ENCODE data around the gene THSD7A. TPM values are rescaled to one million over a fixed set of nuclear protein-coding genes. Genes with fewer than 3 reads are reported as not detected.

THSD7A gene
- total and polyA plus RNA-seq, 9 of the 15 experiments (the other 6 are each of a cell fraction or from before 2014, with no cell fraction given): 0.01 to 0.02 TPM; not detected in 7

DNA sequence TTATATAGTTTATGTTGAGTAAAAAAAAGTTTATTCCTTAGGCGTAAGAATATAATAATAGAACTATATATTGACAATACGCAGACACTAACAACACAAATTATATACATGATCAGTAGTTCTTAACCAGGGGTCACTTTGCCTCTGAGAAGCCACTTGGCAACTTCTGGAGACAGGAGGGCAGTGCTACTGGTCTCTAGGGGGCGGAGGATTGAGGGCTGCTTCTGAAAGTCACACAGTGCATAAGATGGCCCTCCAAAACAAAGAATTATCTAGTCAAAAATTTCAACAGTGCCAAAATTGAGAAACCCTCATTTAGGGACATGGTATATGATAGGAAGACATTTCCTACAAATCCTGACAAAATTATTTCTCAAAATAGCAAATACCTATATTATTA lies 77.1 kb downstream of the THSD7A start:
- no peak overlapping the region for H2AFZ ChIP-seq (ENCODE audit: low read depth, low read length)
- H3K9ac ChIP-seq (ENCODE audit: insufficient read depth in 1 of 2, low read depth in 2 of 2, low read length in 2 of 2): no peak overlapping the region
- H3K9me3 ChIP-seq (replicated peaks; ENCODE audit: control insufficient read depth, insufficient read depth, low read depth, low read length): no peaks in the 10 kb centered on the region
- H3K27ac ChIP-seq (ENCODE audit: extremely low read depth, low read depth, low read length): no peak overlapping the region
- no peaks in the 10 kb centered on the region for H3K36me3 ChIP-seq (ENCODE audit: control insufficient read depth, insufficient read depth, low read length)
- in situ Hi-C loops (cut with MboI) (no loop called here), intact Hi-C loops (cut with micrococcal nuclease) (no loop called here)
- BruUV-seq (replicated peaks): no TSS peak
- no peak overlapping the region for H3K4me2 ChIP-seq (ENCODE audit: insufficient read depth, low read length)
- no peaks in the 10 kb centered on the region for H3K9me1 ChIP-seq (ENCODE audit: control insufficient read depth, insufficient read depth, low read length)
- H3K79me2 ChIP-seq (ENCODE audit: control insufficient read depth, insufficient read depth, low read length): no peaks in the 10 kb centered on the region
- ATAC-seq (no peak), FAIRE-seq (no peak), DNase-seq (ENCODE audit: extremely low read depth in 1 of 4, low spot score in 3 of 4) (no peak)
- H3K27me3 ChIP-seq (ENCODE audit: control insufficient read depth in 2 of 2, insufficient read depth in 2 of 2, low read length in 2 of 2): no peaks in the 10 kb centered on the region
- POLR2A ChIA-PET: no interaction called here
- CTCF ChIA-PET (ENCODE audit: low intra/inter-chr PET ratio): no interaction called here
- no peaks in the 10 kb centered on the region for H4K20me1 ChIP-seq (replicated peaks; ENCODE audit: control insufficient read depth, insufficient read depth, low read length)
- no peak overlapping the region for H3K4me3 ChIP-seq
- WGBS (ENCODE audit: insufficient coverage, low coverage, missing lambda C conversion rate): 0% methylated on average over 3 of the region's 3 CpGs
- no peaks in the 10 kb centered on the region for H3K4me1 ChIP-seq (replicated peaks in 1 of 2; ENCODE audit: control insufficient read depth in 2 of 2, insufficient read depth in 2 of 2, low read length in 2 of 2)
- TF ChIP-seq KAT2B (IDR thresholded peaks at IDR 0.05; ENCODE audit: low read depth, low read length) (no peak), SMARCC2 (IDR thresholded peaks at IDR 0.05; ENCODE audit: low read depth) (no peak), ZNF584 (CRISPR knock-in tag; IDR thresholded peaks at IDR 0.05; ENCODE audit: low read depth) (no peak), XRCC3 (IDR thresholded peaks at IDR 0.05) (no peak), ZNF436 (CRISPR knock-in tag; IDR thresholded peaks at IDR 0.05) (no peak), KDM2B (CRISPR knock-in tag; IDR thresholded peaks at IDR 0.05) (no peak), SIN3B (IDR thresholded peaks at IDR 0.05; ENCODE audit: low read depth) (no peak), MAFF (IDR thresholded peaks at IDR 0.05; ENCODE audit: low read length) (no peak), ZNF354B (CRISPR knock-in tag; IDR thresholded peaks at IDR 0.05) (no peak), EGR1 (conservative IDR thresholded peaks at IDR 0.05) (no peak), ZNF347 (CRISPR knock-in tag; IDR thresholded peaks at IDR 0.05; ENCODE audit: low read depth) (no peak), NFE2L1 (tag; IDR thresholded peaks at IDR 0.05; ENCODE audit: borderline replicate concordance, low read depth) (no peak), GATAD2B (IDR thresholded peaks at IDR 0.05; ENCODE audit: borderline replicate concordance) (no peak), SIN3A (IDR thresholded peaks at IDR 0.05; ENCODE audit: borderline replicate concordance in 2 of 2, control insufficient read depth in 1 of 2, low read depth in 2 of 2, low read length in 2 of 2) (no peak)
- TF ChIP-seq, protein P1, sequence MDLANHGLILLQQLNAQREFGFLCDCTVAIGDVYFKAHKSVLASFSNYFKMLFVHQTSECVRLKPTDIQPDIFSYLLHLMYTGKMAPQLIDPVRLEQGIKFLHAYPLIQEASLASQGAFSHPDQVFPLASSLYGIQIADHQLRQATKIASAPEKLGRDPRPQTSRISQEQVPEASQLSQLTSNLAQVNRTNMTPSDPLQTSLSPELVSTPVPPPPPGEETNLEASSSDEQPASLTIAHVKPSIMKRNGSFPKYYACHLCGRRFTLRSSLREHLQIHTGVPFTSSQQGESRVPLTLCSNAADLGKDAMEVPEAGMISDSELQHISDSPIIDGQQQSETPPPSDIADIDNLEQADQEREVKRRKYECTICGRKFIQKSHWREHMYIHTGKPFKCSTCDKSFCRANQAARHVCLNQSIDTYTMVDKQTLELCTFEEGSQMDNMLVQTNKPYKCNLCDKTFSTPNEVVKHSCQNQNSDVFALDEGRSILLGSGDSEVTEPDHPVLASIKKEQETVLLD (IDR thresholded peaks at IDR 0.05): no peak
- TF ChIP-seq, protein P2, sequence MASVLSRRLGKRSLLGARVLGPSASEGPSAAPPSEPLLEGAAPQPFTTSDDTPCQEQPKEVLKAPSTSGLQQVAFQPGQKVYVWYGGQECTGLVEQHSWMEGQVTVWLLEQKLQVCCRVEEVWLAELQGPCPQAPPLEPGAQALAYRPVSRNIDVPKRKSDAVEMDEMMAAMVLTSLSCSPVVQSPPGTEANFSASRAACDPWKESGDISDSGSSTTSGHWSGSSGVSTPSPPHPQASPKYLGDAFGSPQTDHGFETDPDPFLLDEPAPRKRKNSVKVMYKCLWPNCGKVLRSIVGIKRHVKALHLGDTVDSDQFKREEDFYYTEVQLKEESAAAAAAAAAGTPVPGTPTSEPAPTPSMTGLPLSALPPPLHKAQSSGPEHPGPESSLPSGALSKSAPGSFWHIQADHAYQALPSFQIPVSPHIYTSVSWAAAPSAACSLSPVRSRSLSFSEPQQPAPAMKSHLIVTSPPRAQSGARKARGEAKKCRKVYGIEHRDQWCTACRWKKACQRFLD (CRISPR knock-in tag; IDR thresholded peaks at IDR 0.05): no peak
- TF ChIP-seq, protein P3, sequence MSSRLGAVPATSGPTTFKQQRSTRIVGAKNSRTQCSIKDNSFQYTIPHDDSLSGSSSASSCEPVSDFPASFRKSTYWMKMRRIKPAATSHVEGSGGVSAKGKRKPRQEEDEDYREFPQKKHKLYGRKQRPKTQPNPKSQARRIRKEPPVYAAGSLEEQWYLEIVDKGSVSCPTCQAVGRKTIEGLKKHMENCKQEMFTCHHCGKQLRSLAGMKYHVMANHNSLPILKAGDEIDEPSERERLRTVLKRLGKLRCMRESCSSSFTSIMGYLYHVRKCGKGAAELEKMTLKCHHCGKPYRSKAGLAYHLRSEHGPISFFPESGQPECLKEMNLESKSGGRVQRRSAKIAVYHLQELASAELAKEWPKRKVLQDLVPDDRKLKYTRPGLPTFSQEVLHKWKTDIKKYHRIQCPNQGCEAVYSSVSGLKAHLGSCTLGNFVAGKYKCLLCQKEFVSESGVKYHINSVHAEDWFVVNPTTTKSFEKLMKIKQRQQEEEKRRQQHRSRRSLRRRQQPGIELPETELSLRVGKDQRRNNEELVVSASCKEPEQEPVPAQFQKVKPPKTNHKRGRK (tag; IDR thresholded peaks at IDR 0.05): no peak
- TF ChIP-seq, protein P4, sequence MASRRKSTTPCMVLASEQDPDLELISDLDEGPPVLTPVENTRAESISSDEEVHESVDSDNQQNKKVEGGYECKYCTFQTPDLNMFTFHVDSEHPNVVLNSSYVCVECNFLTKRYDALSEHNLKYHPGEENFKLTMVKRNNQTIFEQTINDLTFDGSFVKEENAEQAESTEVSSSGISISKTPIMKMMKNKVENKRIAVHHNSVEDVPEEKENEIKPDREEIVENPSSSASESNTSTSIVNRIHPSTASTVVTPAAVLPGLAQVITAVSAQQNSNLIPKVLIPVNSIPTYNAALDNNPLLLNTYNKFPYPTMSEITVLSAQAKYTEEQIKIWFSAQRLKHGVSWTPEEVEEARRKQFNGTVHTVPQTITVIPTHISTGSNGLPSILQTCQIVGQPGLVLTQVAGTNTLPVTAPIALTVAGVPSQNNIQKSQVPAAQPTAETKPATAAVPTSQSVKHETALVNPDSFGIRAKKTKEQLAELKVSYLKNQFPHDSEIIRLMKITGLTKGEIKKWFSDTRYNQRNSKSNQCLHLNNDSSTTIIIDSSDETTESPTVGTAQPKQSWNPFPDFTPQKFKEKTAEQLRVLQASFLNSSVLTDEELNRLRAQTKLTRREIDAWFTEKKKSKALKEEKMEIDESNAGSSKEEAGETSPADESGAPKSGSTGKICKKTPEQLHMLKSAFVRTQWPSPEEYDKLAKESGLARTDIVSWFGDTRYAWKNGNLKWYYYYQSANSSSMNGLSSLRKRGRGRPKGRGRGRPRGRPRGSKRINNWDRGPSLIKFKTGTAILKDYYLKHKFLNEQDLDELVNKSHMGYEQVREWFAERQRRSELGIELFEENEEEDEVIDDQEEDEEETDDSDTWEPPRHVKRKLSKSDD (conservative IDR thresholded peaks at IDR 0.05; ENCODE audit: low read length): no peak
